ENCODE measurements around the gene MAGI2.
"Not testable (repeated sequence)": the region's sequence is repeated elsewhere in the genome, so short reads cannot be mapped to it uniquely, and the experiment has no call there.

The MAGI2 gene

GRCh38 chr7:78558566-78558965 lies 894.9 kb downstream of the MAGI2 start:
- no peak for DNase-seq (ENCODE audit: low spot score)

DNA sequence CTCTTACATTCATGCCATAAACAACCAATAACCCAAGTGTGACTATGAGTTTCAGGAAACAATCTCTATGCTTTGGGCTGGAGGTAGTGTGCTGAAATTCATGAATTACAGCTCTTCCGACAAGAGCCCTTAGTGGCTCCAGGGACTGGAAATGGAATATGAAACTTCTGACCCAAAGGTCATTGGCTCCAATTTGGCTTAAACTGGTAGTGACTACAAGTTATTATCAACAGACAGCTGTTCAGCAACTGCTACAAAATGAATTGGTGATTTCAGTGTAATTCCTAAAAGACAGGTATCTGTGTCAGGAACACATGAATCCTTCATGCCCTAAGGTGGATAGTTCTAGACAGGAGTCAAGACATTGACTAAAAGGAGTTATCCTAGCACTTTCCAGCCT lies 909.5 kb downstream of the MAGI2 start:
- no peak for DNase-seq (ENCODE audit: low spot score)

GRCh38 chr7:78542981-78543380 lies 910.5 kb downstream of the MAGI2 start:
- no peak for DNase-seq (ENCODE audit: low spot score)

- no peak for DNase-seq (ENCODE audit: low spot score)
Measured at GRCh38 chr7:78542541-78542940, 910.9 kb downstream of the MAGI2 start.

GRCh38 chr7:78539825-78540224 lies 913.6 kb downstream of the MAGI2 start:
- no peak for DNase-seq (ENCODE audit: low spot score)

GRCh38 chr7:78535655-78536054 lies 917.8 kb downstream of the MAGI2 start:
- no peak for DNase-seq (ENCODE audit: low spot score)

GRCh38 chr7:78530351-78530750 lies 923.1 kb downstream of the MAGI2 start:
- peak; percentile 71 for DNase-seq (ENCODE audit: low spot score)

DNA sequence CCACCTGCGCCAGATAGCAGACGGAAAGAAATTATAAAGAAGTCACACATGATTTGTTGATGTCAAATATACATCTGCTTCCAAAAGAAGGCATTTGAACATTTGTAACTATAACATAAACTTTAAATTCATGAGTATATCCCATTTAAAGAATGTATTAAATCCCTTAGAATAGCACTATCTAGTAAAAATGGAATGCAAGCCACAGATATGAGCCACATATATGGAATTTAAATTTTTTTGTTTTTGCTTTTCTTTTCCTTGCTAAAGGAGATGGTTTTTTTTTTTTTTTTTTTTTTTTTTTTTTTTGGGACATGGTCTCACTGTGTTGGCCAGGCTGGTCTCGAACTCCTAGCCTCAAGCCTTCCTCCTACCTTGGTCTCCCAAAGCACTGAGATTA lies 924.1 kb downstream of the MAGI2 start:
- DNase-seq (ENCODE audit: low spot score) = no peak

- no peak for DNase-seq (ENCODE audit: low spot score)
Measured at GRCh38 chr7:78528964-78529363, 924.5 kb downstream of the MAGI2 start.

DNA sequence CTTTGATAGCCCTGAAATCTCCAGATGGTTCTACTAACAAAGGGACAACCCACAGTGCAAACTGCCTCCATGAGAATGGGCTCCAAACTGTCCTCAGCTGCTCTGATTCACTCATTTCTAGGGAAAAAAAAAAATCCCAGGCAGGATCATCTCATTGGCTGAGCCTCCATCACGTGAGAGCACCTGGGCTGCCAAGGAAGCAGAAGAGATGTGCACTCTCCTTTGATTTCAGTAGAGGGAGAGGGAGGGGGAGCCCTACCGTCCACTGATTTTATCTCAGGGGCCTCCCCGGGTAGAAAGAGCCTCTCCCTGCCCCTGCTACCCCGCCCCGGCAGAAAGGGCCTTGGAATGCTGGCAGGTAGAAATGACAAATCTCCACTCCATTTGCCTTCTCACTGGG lies 929.5 kb downstream of the MAGI2 start:
- no peak for DNase-seq (ENCODE audit: low spot score)

GRCh38 chr7:78521961-78522360 lies 931.5 kb downstream of the MAGI2 start:
- DNase-seq (ENCODE audit: low spot score) = no peak

DNA sequence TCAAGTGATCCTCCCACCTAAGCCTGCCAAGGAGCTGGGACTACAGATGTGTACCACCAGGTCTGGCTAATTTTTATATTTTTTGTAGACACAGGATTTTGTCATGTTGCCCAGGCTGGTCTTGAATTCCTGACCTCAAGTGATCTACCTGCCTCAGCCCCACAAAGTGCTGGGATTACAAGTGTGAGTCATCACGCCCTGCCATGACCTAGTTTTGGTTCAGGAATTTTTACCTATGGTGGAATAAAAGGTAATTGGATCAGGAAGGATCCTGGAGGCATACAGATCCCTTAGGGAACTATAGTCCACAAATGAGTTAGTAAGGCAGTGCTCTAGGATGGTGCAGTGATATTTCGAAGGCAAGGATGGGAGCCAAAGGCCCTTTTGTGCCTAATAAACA lies 937.0 kb downstream of the MAGI2 start:
- no peak for DNase-seq (ENCODE audit: low spot score)

DNA sequence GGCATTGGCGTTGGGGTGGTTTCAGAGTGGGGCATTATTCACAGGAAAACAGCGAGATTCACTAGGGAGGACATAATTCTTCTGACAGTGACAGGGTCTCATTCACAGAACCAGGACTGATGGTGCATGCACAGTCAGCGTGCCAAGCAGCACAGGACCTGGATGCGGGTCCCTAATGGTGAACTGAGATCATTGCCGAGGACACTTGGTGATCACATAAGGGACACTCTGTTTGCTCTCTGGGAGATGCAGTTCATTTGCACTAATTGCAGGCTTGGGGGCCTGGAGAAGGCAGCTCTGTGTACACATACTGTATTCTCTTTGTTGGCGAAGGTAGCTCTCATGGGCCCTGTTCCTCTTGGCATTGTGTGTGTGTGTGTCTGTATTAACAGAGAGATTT lies 938.8 kb downstream of the MAGI2 start:
- DNase-seq (ENCODE audit: low spot score) = no peak

DNA sequence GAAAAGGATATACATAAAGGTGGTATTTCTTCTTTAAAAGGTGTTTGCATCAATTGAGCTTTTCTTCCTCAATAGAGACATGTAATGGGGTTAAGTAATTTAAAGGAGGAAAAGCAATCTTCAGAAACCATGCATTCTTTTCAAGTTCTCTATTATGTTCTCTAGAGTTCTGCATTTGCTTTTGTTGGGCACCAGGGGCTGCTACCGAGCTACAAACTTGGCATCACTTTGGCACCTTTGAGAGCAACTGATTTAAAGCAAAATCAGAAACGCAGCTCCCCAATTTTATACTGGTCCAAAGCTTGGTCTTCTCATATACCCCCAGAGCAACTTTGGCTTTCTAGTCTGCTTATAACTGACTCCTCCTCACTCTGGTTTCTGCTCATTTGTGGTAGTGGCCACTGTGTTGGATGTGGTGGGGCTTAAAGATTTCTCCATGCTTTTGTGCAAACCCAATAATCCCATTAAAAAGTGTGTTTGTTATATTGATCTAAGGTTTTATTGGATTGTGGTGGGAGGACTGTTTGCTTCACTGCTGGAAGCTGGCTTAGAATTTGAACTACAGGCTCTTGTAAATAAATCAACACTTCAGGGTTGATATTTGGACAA lies 942.8 kb downstream of the MAGI2 start:
- DNase-seq (ENCODE audit: low spot score) = peak; percentile 63

GRCh38 chr7:78503301-78503700 lies 950.2 kb downstream of the MAGI2 start:
- not testable (repeated sequence) for DNase-seq (ENCODE audit: low spot score)

DNA sequence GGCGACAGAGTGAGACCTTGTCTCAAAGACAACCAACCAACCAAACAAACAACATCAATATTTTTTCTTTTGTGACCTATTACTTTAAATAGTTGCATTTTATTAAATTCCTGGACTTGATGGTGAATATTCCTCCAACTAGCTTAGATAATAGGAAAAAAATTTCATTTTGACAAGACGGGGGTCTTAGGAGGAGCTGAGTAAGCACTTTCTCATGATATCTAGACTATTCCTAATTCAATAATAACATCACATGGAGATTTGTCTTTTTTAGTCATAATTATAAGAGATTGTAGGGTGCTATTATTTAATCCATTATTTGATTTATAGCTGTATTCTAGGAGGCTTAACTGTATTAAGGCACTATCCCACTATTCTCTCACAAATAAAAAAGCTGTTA lies 952.4 kb downstream of the MAGI2 start:
- no peak for DNase-seq (ENCODE audit: low spot score)

GRCh38 chr7:78499971-78500370 lies 953.5 kb downstream of the MAGI2 start:
- peak; percentile 8 for DNase-seq (ENCODE audit: low spot score)

DNA sequence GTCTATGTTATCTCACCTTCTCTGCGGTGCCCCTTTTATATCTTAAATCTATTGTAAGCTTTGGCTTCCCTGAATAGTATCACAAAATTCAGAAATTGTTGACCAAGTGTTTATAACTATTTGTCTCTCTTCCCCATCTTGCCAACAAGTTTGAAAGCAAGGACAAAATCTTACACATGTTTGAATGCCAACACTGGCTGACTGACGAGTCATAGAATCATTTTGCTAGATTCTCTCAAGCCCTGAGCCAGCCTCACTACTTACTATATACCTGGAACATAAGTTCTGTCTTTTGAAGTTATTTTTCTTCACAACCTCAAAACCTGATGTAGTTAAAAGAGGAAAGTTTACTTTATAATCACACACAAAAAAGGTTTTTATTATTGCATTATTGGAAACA lies 954.2 kb downstream of the MAGI2 start:
- peak; percentile 26 for DNase-seq (ENCODE audit: low spot score)

DNA sequence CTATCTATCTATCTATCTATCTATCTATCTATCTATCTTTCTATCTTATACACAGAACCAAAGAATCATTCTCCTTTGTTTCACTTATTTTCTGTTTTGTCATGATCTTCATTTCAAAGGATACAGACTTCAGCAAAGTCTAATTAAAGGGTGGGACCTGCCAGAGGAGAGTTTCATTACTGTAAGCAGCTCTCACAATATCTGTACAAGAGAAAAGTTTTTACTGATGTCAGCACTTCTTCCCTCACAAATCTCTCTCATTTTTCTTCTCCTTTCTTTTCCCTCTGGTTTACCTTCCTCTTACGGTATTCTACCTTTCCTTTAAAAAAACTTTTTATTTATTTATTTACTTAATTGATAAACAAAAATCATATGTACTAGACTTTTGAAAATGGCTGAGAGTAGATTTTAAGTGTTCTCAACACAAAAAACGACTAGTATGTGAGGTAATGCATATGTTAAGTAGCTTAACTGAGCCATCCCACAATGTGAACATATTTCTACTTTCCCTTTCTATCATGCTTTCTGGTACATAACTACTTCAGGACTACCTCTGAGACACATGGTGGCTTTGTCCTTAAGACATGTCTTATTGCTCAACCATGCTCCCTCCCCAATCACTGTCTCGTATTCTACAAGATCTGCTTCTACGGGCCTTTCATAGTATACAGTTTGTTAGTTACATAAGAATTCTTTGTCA lies 955.6 kb downstream of the MAGI2 start:
- DNase-seq (ENCODE audit: low spot score) = no peak

DNA sequence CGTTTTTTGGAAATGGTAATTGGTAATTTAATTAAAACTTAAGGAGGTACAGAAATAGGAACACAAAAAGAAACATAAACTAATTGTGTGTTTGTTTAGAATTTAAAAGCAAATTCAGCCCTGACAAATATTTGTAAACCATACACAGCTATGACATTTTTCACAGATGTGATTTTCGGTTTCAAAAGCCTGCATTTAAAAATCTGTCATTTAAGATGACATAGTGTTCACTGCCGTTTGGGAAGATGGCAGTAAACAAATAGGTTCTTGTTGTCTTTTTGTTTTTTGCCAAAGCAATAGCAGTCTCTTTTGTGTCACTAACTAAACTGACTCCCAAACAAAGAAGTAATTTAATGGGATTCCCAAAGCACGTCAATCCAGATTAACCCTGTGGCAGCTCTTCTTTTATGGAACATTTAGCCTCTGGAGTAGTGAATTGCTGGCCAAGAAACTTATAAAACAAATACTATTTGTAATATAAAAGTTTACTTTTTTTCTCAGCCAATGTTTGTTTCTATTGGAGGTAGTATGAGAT lies 957.3 kb downstream of the MAGI2 start:
- no peak for DNase-seq (ENCODE audit: low spot score)

- DNase-seq (ENCODE audit: low spot score) = no peak
Measured at GRCh38 chr7:78493401-78493800, 960.1 kb downstream of the MAGI2 start.

GRCh38 chr7:78492146-78492545 lies 961.3 kb downstream of the MAGI2 start:
- no peak for DNase-seq (ENCODE audit: low spot score)

GRCh38 chr7:78490524-78490923 lies 962.9 kb downstream of the MAGI2 start:
- DNase-seq (ENCODE audit: low spot score) = no peak

Data from AG20443 (cell line).